Stimulated activated CD4-positive, alpha-beta T cell treated with anti-CD3 and anti-CD28 coated beads, TNF-alpha, amount 100 ng/mL, for 1 hour (primary cell): Measurements from ENCODE around the gene NFKBIL1.
"Not testable (repeated sequence)": the region's sequence is repeated elsewhere in the genome, so short reads cannot be mapped to it uniquely, and the experiment has no call there.

Source experiments
- DNase-seq, 3 donors: peaks; one replicate each; pipeline ENCODE4 v3.0.0-alpha.2; 2020; ENCODE audit warnings: low read depth in 3 of 3, low spot score in 1 of 3

The NFKBIL1 gene

GRCh38 chr6:31580438-31580740 lies 33.0 kb downstream of the NFKBIL1 start:
- DNase-seq, result no peak

GRCh38 chr6:31580807-31581433 lies 33.5 kb downstream of the NFKBIL1 start:
- DNase-seq, result peak in 2 of 3 donors; percentile 86 to 92

- no peak for DNase-seq
Measured at GRCh38 chr6:31581434-31582229, 34.2 kb downstream of the NFKBIL1 start.

- peak in 2 of 3 donors; percentile 71 to 74 for DNase-seq
Measured at GRCh38 chr6:31582230-31582643, 34.8 kb downstream of the NFKBIL1 start, which contains the start of gene LTB. Gene LTB (minus strand): TSS chr6:31582424. CDS start chr6:31582417, 7 bp downstream.

GRCh38 chr6:31585491-31585890 lies 38.1 kb downstream of the NFKBIL1 start:
- no peak for DNase-seq

GRCh38 chr6:31586008-31586407 lies 38.6 kb downstream of the NFKBIL1 start, which contains the start of gene LST1:
Gene LST1 (plus strand): TSS chr6:31586277. CDS start chr6:31587300, 1,023 bp downstream.
- no peak for DNase-seq

GRCh38 chr6:31586599-31587281 lies 39.3 kb downstream of the NFKBIL1 start:
- no peak for DNase-seq

GRCh38 chr6:31587791-31588777 lies 40.7 kb downstream of the NFKBIL1 start:
- DNase-seq, result no peak

GRCh38 chr6:31588871-31589650 lies 41.7 kb downstream of the NFKBIL1 start:
- no peak for DNase-seq

GRCh38 chr6:31590691-31591090 lies 43.3 kb downstream of the NFKBIL1 start:
- not testable (repeated sequence) for DNase-seq

GRCh38 chr6:31592396-31592771 lies 45.0 kb downstream of the NFKBIL1 start:
- DNase-seq, result no peak

- no peak for DNase-seq
Measured at GRCh38 chr6:31597006-31597405, 49.6 kb downstream of the NFKBIL1 start.

GRCh38 chr6:31607317-31607716 lies 59.9 kb downstream of the NFKBIL1 start:
- DNase-seq, result no peak
